GM23338 (cell line): Measurements from ENCODE around the gene PAQR5. TPM values are rescaled to one million over a fixed set of nuclear protein-coding genes. Genes with fewer than 3 reads are reported as not detected.

ENCODE experiments used
- ATAC-seq: fragments of 200-7000 bp; cut with Tn5 transposase; 3 replicates; pipeline ENCODE4 v1.9.1; 2020
- DNase-seq: peaks from one replicate; pipeline ENCODE4 v3.0.0-alpha.2; 2015; ENCODE audit warnings: low spot score
- H2AFZ ChIP-seq: fragments of 200-600 bp; sonication (generic); 2 replicates; pipeline ENCODE4 v1.8.0; 2016; ENCODE audit warnings: antibody characterized with exemption, mild to moderate bottlenecking, moderate library complexity
- H3F3A ChIP-seq: fragments of 200-600 bp; sonication (generic); replicated peaks from 2 replicates; pipeline ENCODE4 v1.8.0; 2017; ENCODE audit warnings: antibody characterized with exemption, mixed run types, low read depth
- H3K27ac ChIP-seq: fragments of 200-600 bp; sonication (generic); 2 replicates; pipeline ENCODE4 v1.6.1; 2016; ENCODE audit warnings: low read depth
- H3K27me3 ChIP-seq: fragments of 200-600 bp; sonication (generic); 2 replicates; pipeline ENCODE4 v1.8.0; 2016; ENCODE audit warnings: mild to moderate bottlenecking, mixed run types, moderate library complexity; ENCODE audit not compliant: insufficient read depth
- H3K36me3 ChIP-seq: fragments of 200-600 bp; sonication (generic); 2 replicates; pipeline ENCODE4 v1.8.0; 2016; ENCODE audit warnings: mild to moderate bottlenecking; ENCODE audit not compliant: insufficient read depth
- H3K4me1 ChIP-seq: fragments of 200-600 bp; sonication (generic); 2 replicates; pipeline ENCODE4 v1.8.0; 2016; ENCODE audit warnings: mild to moderate bottlenecking, moderate library complexity; ENCODE audit not compliant: insufficient read depth
- H3K4me2 ChIP-seq: fragments of 200-600 bp; sonication (generic); 2 replicates; pipeline ENCODE4 v1.7.1; 2017; ENCODE audit warnings: mixed run types
- H3K4me3 ChIP-seq: fragments of 200-600 bp; sonication (generic); 2 replicates; pipeline ENCODE4 v1.6.1; 2016; ENCODE audit warnings: mixed run types
- H3K79me2 ChIP-seq: fragments of 200-600 bp; sonication (generic); replicated peaks from 2 replicates; pipeline ENCODE4 v1.8.0; 2017; ENCODE audit warnings: mild to moderate bottlenecking; ENCODE audit not compliant: insufficient read depth
- H3K9me2 ChIP-seq: fragments of 200-600 bp; sonication (generic); 2 replicates; pipeline ENCODE4 v1.8.0; 2017; ENCODE audit not compliant: insufficient read depth
- H4K20me1 ChIP-seq: fragments of 200-600 bp; sonication (generic); replicated peaks from 2 replicates; pipeline ENCODE4 v1.8.0; 2017; ENCODE audit warnings: mild to moderate bottlenecking; ENCODE audit not compliant: insufficient read depth
- H3K27ac Mint-ChIP-seq: 2 replicates; pipeline ENCODE4 v1.8.0; 2020; ENCODE audit warnings: inconsistent platforms, mild to moderate bottlenecking, moderate library complexity, mixed read lengths
- H3K27me3 Mint-ChIP-seq: 3 replicates; pipeline ENCODE4 v1.8.0; 2022; ENCODE audit warnings: low read depth, mild to moderate bottlenecking, moderate library complexity, mixed read lengths, inconsistent platforms; ENCODE audit not compliant: insufficient read depth, poor library complexity
- H3K36me3 Mint-ChIP-seq: 3 replicates; pipeline ENCODE4 v1.8.0; 2021; ENCODE audit warnings: low read depth, mild to moderate bottlenecking, inconsistent platforms, moderate library complexity, mixed read lengths
- H3K4me1 Mint-ChIP-seq: 3 replicates; pipeline ENCODE4 v1.8.0; 2020; ENCODE audit warnings: mild to moderate bottlenecking, inconsistent platforms, mixed read lengths
- H3K4me3 Mint-ChIP-seq: 3 replicates; pipeline ENCODE4 v1.8.0; 2021; ENCODE audit warnings: moderate library complexity, mild to moderate bottlenecking, inconsistent platforms, mixed read lengths
- H3K9me3 Mint-ChIP-seq: 3 replicates; pipeline ENCODE4 v1.8.0; 2020; ENCODE audit warnings: moderate library complexity, mild to moderate bottlenecking, inconsistent platforms, mixed read lengths
- CREB1 ChIP-seq: fragments of 250-450 bp; sonication (Bioruptor Pico); IDR thresholded peaks from 2 replicates; pipeline ENCODE4 v1.5.0; 2020; ENCODE audit warnings: low read depth, mild to moderate bottlenecking, moderate library complexity
- EZH2 ChIP-seq: fragments of 200-600 bp; sonication (generic); IDR thresholded peaks from one replicate; pipeline ENCODE4 v1.8.0; 2017; ENCODE audit warnings: antibody characterized with exemption, mild to moderate bottlenecking, low read depth; ENCODE audit not compliant: unreplicated experiment
- EZH2phosphoT487 ChIP-seq: fragments of 200-600 bp; sonication (generic); IDR thresholded peaks from one replicate; pipeline ENCODE4 v1.8.1; 2018; ENCODE audit warnings: antibody characterized with exemption; ENCODE audit not compliant: unreplicated experiment
- JUNB ChIP-seq: IDR thresholded peaks from one replicate; pipeline ENCODE4 v1.6.1; 2016; ENCODE audit warnings: antibody characterized with exemption; ENCODE audit not compliant: unreplicated experiment
- NANOG ChIP-seq: IDR thresholded peaks from 2 replicates; pipeline ENCODE4 v1.6.1; 2016; ENCODE audit warnings: antibody characterized with exemption, borderline replicate concordance
- POLR2AphosphoS5 ChIP-seq: IDR thresholded peaks from 2 replicates; pipeline ENCODE4 v1.6.1; 2016; ENCODE audit warnings: antibody characterized with exemption, low read depth
- STAT1 ChIP-seq: IDR thresholded peaks from one replicate; pipeline ENCODE4 v1.6.1; 2016; ENCODE audit warnings: antibody characterized with exemption; ENCODE audit not compliant: unreplicated experiment
- ZNF114 ChIP-seq: fragments of 250-450 bp; sonication (Bioruptor Pico); IDR thresholded peaks from 2 replicates; pipeline ENCODE4 v1.5.0; 2020; ENCODE audit warnings: mild to moderate bottlenecking, moderate library complexity
- ZNF331 ChIP-seq: fragments of 250-450 bp; sonication (Bioruptor Pico); IDR thresholded peaks from 2 replicates; pipeline ENCODE4 v1.5.0; 2020; ENCODE audit warnings: low read depth, mild to moderate bottlenecking, moderate library complexity
- polyA plus RNA-seq: library from polyadenylated mRNA; unstranded; fragments of >200 nt; fragmentation: Nextera tagmentation; extraction: Ambion mirVana; gene quantifications from 2 replicates; pipeline ENCODE4 v1.2.1, GENCODE V29; 2016
- total RNA-seq: library from RNA; depleted of rRNA; stranded (reverse); fragments of >200 nt; shearing (Covaris generic); gene quantifications from 2 replicates; pipeline ENCODE4 v1.2.3, GENCODE V29; 2014
- TF ChIP-seq, protein P1 (sequence below): IDR thresholded peaks from 2 replicates; pipeline ENCODE4 v1.6.1; 2016; ENCODE audit warnings: antibody characterized with exemption
- TF ChIP-seq, protein P2 (sequence below): fragments of 250-450 bp; sonication (Bioruptor Pico); IDR thresholded peaks from 2 replicates; pipeline ENCODE4 v1.5.0; 2020; ENCODE audit warnings: mild to moderate bottlenecking, moderate library complexity
- TF ChIP-seq, protein P3 (sequence below): IDR thresholded peaks from one replicate; pipeline ENCODE4 v1.6.1; 2018; ENCODE audit warnings: antibody characterized with exemption; ENCODE audit not compliant: unreplicated experiment
- TF ChIP-seq, protein P4 (sequence below), 2 experiments: fragments of 200-600 bp in 1 of 2; sonication (generic) in 1 of 2; conservative IDR thresholded peaks; 2 replicates each; pipeline versions ENCODE4 v1.5.1 to v1.6.1; 2016 to 2017; ENCODE audit warnings: antibody characterized with exemption in 2 of 2, low read depth in 2 of 2, mild to moderate bottlenecking in 2 of 2, moderate library complexity in 1 of 2

The PAQR5 gene
- total and polyA plus RNA-seq, 2 experiments from 2014 or later: 8.7 to 14.5 TPM

DNA sequence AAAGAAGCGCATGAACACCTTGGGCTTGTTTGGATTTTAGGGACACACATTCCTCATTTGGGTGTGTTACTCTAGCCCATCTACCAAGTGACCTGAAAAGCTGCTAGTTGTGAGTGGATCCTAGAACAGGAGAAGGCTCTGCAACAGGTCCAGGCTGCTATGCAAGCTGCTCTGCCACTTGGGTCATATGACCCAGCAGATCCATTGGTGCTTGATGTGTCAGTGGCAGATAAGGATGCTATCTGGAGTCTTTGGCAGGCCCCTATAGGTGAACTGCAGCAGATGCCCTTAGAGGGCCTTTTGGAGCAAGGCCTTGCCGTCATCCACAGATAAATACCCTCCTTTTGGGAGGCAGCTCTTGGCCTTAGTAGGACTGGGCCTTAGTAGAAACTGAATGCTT, 53.2 kb downstream of the PAQR5 start:
- ATAC-seq (no peak), DNase-seq (no peak)
- Histone ChIP-seq H3K4me1 (no peaks in the 10 kb centered on the region), H4K20me1 (no peaks in the 10 kb centered on the region), H3K27me3 (no peaks in the 10 kb centered on the region), H3K4me3 (no peak overlapping the region), H2AFZ (no peak overlapping the region), H3K36me3 (no peaks in the 10 kb centered on the region), H3K4me2 (no peak overlapping the region), H3K79me2 (no peaks in the 10 kb centered on the region), H3K27ac (no peak overlapping the region), H3F3A (no peaks in the 10 kb centered on the region), H3K9me2 (no peaks in the 10 kb centered on the region)
- Mint-ChIP-seq H3K27ac (no peak overlapping the region), H3K9me3 (no peaks in the 10 kb centered on the region), H3K27me3 (peaks cover 14% of the 10 kb centered on the region), H3K4me1 (no peaks in the 10 kb centered on the region), H3K36me3 (peaks cover 4% of the 10 kb centered on the region; the same call in 1 of the 3 replicates), H3K4me3 (no peak overlapping the region)
- TF ChIP-seq, protein P1, sequence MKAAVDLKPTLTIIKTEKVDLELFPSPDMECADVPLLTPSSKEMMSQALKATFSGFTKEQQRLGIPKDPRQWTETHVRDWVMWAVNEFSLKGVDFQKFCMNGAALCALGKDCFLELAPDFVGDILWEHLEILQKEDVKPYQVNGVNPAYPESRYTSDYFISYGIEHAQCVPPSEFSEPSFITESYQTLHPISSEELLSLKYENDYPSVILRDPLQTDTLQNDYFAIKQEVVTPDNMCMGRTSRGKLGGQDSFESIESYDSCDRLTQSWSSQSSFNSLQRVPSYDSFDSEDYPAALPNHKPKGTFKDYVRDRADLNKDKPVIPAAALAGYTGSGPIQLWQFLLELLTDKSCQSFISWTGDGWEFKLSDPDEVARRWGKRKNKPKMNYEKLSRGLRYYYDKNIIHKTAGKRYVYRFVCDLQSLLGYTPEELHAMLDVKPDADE: no peak
- TF ChIP-seq CREB1 (no peak), STAT1 (no peak), POLR2AphosphoS5 (no peak), ZNF331 (CRISPR knock-in tag) (no peak), EZH2phosphoT487 (no peak), NANOG (no peak), JUNB (no peak), EZH2 (no peak), ZNF114 (CRISPR knock-in tag) (no peak)
- TF ChIP-seq, protein P2, sequence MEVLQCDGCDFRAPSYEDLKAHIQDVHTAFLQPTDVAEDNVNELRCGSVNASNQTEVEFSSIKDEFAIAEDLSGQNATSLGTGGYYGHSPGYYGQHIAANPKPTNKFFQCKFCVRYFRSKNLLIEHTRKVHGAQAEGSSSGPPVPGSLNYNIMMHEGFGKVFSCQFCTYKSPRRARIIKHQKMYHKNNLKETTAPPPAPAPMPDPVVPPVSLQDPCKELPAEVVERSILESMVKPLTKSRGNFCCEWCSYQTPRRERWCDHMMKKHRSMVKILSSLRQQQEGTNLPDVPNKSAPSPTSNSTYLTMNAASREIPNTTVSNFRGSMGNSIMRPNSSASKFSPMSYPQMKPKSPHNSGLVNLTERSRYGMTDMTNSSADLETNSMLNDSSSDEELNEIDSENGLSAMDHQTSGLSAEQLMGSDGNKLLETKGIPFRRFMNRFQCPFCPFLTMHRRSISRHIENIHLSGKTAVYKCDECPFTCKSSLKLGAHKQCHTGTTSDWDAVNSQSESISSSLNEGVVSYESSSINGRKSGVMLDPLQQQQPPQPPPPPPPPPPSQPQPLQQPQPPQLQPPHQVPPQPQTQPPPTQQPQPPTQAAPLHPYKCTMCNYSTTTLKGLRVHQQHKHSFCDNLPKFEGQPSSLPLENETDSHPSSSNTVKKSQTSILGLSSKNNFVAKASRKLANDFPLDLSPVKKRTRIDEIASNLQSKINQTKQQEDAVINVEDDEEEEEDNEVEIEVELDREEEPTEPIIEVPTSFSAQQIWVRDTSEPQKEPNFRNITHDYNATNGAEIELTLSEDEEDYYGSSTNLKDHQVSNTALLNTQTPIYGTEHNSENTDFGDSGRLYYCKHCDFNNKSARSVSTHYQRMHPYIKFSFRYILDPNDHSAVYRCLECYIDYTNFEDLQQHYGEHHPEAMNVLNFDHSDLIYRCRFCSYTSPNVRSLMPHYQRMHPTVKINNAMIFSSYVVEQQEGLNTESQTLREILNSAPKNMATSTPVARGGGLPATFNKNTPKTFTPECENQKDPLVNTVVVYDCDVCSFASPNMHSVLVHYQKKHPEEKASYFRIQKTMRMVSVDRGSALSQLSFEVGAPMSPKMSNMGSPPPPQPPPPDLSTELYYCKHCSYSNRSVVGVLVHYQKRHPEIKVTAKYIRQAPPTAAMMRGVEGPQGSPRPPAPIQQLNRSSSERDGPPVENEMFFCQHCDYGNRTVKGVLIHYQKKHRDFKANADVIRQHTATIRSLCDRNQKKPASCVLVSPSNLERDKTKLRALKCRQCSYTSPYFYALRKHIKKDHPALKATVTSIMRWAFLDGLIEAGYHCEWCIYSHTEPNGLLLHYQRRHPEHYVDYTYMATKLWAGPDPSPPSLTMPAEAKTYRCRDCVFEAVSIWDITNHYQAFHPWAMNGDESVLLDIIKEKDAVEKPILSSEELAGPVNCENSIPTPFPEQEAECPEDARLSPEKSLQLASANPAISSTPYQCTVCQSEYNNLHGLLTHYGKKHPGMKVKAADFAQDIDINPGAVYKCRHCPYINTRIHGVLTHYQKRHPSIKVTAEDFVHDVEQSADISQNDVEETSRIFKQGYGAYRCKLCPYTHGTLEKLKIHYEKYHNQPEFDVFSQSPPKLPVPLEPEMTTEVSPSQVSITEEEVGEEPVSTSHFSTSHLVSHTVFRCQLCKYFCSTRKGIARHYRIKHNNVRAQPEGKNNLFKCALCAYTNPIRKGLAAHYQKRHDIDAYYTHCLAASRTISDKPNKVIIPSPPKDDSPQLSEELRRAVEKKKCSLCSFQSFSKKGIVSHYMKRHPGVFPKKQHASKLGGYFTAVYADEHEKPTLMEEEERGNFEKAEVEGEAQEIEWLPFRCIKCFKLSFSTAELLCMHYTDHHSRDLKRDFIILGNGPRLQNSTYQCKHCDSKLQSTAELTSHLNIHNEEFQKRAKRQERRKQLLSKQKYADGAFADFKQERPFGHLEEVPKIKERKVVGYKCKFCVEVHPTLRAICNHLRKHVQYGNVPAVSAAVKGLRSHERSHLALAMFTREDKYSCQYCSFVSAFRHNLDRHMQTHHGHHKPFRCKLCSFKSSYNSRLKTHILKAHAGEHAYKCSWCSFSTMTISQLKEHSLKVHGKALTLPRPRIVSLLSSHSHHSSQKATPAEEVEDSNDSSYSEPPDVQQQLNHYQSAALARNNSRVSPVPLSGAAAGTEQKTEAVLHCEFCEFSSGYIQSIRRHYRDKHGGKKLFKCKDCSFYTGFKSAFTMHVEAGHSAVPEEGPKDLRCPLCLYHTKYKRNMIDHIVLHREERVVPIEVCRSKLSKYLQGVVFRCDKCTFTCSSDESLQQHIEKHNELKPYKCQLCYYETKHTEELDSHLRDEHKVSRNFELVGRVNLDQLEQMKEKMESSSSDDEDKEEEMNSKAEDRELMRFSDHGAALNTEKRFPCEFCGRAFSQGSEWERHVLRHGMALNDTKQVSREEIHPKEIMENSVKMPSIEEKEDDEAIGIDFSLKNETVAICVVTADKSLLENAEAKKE (CRISPR knock-in tag): no peak
- TF ChIP-seq, protein P3, sequence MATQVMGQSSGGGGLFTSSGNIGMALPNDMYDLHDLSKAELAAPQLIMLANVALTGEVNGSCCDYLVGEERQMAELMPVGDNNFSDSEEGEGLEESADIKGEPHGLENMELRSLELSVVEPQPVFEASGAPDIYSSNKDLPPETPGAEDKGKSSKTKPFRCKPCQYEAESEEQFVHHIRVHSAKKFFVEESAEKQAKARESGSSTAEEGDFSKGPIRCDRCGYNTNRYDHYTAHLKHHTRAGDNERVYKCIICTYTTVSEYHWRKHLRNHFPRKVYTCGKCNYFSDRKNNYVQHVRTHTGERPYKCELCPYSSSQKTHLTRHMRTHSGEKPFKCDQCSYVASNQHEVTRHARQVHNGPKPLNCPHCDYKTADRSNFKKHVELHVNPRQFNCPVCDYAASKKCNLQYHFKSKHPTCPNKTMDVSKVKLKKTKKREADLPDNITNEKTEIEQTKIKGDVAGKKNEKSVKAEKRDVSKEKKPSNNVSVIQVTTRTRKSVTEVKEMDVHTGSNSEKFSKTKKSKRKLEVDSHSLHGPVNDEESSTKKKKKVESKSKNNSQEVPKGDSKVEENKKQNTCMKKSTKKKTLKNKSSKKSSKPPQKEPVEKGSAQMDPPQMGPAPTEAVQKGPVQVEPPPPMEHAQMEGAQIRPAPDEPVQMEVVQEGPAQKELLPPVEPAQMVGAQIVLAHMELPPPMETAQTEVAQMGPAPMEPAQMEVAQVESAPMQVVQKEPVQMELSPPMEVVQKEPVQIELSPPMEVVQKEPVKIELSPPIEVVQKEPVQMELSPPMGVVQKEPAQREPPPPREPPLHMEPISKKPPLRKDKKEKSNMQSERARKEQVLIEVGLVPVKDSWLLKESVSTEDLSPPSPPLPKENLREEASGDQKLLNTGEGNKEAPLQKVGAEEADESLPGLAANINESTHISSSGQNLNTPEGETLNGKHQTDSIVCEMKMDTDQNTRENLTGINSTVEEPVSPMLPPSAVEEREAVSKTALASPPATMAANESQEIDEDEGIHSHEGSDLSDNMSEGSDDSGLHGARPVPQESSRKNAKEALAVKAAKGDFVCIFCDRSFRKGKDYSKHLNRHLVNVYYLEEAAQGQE: no peak
- TF ChIP-seq, protein P4, sequence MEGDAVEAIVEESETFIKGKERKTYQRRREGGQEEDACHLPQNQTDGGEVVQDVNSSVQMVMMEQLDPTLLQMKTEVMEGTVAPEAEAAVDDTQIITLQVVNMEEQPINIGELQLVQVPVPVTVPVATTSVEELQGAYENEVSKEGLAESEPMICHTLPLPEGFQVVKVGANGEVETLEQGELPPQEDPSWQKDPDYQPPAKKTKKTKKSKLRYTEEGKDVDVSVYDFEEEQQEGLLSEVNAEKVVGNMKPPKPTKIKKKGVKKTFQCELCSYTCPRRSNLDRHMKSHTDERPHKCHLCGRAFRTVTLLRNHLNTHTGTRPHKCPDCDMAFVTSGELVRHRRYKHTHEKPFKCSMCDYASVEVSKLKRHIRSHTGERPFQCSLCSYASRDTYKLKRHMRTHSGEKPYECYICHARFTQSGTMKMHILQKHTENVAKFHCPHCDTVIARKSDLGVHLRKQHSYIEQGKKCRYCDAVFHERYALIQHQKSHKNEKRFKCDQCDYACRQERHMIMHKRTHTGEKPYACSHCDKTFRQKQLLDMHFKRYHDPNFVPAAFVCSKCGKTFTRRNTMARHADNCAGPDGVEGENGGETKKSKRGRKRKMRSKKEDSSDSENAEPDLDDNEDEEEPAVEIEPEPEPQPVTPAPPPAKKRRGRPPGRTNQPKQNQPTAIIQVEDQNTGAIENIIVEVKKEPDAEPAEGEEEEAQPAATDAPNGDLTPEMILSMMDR (conservative IDR thresholded peaks at IDR 0.05; ENCODE audit: low read depth in 2 of 2): no peak
